HG03575 (cell line): ENCODE measurements around the gene PEPD.

Experiments
- ATAC-seq: cut with Tn5 transposase; IDR thresholded peaks from one replicate; pipeline ENCODE4 v1.9.1; 2021; ENCODE audit not compliant: unreplicated experiment, insufficient number of reproducible peaks, low FRiP score; ENCODE audit errors: extremely low read depth

Gene PEPD

DNA sequence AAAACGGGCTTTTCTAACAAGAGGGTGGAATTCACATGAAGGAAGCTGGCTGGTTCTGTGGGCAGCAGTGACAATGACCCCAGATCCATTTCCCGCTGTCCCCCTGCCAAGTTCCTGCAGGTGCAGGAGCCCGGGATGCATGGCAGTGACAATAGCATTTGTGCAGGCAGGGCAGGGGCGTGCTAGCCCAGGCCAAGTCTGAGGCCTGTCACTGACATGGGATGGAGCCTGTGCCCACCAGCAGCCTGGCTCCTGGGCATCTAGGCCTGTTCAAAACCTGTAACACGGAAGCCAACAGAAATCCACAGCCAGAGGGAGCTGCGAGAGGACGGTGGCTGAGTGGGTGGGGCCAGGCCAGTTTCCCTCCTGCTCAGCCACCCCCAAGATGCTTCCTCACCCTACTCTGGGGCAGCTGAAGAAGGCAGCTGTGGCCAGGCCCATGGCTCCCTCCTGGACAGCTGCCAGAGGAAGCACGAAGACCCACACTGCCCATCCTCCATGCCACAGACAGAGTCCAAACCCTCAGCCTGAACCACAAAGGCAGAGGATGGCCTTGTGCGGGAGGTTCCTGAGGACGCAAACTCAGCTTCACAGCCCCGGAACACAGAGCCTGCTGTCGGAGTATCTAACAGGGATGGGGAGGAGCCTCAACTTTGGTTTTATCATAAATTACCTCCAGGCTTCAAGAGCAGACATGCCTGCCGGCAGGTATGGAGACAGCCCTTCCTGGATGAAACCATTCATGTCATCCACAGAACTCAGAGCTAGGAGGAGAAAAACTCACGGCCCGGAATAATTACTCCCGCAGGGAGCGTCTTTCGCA, 74.0 kb downstream of the PEPD start:
- no peak for ATAC-seq

DNA sequence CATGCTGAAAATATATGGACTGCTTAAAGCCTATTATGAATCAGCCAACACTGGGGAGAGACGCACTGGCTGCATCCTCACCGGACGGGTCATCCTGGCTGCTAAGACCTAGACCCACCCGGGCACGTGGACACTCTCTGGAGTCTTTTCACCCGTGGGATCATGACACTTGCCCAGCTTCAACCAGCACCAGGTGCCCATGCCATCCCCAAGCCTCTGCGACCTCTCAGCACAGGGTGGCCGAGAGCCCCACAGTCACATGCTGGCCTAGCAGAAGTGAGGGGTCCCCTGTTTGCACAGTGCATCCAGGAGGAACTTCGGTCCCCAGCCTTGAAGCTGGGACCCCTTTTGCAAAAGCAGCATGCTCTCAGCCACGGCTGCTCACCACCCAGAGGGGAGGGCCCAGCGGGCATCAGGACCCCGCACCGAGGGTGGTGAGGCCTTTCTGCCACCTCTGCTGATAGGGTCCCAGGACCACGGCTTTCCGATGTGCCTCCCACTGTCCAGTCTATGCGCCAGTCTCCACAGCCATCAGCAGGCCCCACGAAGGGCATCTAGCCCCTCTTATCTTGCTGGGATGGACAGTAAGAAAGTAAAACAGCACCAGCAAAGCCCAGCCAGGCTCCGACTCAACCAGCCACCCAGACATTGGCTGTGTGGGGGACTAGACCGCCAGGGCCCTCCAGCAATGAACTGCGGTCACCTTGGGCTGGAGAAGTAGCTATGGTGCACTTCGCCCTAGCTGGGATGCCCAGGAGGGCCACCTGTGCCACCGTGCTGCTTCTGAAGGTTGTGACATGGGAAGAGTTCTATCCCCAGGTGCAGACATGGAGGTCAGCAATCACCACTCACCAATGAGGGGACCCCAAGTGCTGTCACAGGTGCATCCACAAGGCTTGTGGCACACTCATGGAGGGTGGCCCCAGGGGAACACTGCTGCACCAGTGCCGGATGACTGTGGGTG, 75.0 kb downstream of the PEPD start:
- no peak for ATAC-seq

DNA sequence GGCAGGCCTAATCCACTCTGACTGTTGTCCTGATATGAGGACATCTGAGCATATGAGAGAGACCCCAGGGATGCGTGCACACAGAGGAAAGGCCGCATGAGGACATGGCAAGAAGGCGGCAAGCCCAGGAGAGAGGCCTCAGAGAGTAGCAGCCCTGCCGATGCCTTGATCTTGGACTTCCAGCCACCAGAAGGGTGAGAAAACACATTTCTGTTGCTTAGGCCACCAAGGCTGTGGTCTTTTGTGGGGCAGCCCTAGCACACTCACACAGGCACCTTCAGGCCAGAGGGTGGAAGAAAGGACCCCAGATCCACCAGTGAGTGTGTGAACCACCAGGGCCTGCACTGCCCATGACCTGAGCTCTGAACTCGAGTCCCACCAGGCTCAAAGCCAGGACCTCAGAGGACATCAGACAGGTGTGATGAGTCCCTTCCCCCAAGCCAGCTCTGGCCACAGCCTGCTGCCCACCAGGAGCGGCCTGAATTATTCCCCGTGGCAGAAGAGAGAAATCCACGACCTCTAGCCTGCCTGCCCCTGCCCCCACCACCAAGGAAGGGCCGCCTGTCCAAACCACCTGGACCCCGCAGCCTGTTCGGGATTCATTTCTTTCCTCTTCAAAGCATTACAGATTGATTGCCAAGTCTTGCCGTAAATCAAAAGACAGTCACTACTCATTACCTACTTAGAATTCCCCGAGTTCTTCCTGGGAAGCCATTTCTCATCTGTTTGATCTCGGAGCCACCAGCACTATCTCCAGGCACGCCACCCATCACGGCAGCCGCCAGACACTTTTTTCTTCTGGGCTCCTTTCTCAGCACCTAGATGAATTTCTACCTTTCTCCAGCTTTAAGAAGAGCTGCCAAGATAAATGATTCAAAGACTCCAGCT, 75.9 kb downstream of the PEPD start:
- no peak for ATAC-seq

DNA sequence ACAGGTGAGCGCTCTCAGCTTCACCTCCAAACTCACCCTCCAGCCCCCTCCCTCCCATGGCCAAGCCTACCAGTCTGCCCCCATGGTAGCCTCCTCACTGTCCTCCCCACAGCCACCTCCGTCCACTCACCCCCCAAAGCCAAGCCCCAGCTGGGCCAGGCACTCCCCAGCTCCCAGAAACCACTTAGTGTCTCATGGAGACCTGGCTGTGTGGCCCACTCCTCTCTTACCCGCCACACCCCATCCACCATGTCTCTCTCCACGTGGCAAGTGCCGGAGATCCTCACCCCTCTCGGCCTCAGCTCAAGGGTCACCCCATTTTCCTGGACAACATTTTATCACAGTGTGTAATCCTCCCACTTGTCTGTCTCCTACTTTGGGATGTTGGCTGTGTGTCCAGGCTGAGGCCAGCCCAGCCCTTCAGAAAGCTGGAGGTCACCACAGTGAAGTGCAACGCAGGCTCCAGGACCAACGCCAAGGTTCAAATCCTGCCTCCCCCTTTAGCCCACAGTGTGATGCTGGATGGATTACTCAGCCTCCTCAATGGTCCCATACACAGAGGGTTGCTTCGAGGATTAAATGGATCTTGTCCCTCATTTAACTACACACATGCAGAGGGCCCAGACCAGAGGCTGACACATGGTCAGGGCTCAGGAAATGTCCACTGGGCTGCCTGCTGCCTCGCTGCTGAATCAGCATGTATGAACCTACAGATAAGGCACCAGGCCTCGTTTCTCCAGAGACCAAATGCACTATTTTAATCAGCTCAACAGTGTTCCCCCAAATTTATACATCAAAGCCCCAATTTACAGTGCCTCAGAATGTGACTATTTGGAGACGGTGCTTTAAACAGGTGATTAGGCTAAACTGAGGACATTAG, 76.8 kb downstream of the PEPD start:
- ATAC-seq, result no peak

DNA sequence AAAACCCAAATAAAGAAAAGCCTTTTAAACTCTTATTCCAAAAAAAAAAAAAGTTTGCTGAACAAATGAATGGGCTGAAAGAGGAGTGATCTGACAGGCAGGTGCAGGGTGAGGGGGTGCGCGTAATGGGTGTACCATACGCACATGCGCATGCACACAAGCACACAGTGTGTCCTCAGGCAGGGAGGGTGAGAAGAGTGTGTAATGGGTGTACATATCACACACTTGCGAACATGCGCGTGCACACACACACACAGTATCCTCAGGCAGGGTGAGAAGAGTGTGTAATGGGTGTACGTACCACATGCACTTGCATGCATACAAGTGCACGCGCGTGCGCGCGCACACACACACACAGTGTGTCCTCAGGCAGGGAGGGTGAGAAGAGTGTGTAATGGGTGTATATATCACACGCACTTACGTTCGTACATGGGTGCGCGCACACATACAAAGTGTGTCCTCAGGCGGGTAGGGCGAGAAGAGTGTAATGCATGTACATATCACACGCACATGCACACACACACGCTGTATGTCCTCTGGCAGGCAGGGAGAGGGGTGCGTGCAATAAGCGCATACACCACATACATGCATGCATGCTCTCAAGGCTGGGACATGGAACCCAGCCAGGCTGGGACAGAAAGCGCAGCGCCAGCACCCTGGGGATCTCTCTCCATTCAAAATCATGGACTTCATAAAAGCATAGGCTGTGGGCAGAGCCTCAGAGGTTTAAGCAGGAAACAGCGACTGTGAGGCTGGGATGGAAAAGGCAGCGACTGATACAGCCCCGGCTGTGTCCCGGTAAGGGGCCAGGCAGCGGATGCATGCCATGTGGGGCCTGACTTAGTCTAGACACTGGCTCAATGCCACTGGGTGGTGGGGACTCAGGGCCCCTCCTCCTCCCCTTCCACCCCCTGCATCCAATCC, 77.7 kb downstream of the PEPD start:
- ATAC-seq, result no peak

DNA sequence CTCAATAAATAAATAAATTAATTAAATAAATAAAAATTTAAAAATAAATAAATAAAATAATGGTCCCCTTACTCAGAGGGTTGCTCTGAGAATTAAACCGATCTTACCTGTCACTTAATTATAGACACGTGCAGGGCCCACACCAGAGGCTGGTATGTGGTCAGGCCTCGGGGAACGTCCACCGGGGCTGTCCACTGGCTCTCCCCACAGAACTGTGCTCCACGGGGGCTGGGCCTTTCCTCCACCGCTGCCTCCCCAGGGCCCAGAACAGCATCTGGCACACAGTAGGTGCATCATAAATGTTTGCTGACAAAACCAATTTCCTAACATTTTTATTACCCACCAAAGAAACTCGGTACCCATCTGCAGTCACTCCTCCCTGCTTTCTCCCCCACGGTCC, 78.9 kb downstream of the PEPD start:
- ATAC-seq, result no peak

DNA sequence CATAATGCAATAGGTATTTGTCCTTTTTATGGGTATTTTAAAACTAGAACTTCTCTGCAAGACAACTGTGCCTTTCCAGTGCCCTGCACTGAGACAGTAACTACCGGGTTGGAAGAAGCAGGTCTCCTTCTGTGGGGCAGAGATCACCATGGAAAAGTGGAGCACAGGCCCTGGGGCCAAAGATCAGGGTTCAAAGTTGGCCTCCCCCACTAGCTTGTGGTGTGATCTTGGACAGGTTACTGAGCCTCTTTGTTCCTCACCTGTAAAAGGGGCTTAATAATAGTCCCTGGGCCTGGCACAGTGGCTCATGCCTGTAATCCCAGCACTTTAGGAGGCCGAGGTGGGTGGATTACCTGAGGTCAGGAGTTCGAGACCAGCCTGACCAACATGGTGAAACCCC, 79.8 kb downstream of the PEPD start:
- no peak for ATAC-seq

DNA sequence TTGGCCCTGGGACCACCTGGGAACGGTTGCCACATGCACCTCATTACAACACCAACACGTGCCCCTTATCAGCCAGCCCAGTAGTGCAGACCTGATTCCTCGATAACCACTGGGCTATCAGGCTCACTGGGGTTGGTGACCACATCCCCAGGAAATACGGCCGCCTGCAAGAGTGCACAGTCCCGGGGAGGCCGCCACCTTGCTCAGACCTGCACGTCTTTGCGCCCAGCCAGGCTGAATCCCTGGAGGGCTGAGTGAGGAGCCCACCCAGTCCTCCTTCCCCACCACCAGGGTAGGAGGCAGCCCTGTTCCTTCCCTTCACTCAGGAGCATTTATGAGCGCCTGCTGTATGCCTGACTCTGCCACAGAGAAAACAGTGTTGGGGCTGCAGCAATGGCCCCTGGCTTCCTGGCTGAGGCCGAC, 80.3 kb downstream of the PEPD start:
- ATAC-seq, result no peak

DNA sequence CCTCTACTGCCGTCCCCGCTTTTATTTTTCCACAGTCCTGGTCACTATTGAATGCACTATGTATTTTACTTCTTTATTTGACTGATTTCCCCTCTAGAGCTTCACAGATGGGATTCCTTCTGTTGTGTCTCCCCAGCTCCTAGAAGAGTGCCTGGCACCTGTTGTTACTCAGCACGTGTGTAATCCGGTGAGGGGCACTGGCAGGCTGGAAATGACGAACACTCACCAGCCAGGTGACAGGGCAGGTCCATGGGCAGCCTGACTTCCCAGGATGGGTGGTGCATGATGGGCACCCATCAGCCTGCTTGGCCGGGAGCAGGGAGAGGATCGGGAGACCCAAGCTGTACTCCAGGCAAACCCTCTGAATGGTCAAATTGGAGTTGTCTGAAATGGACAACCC, 80.9 kb downstream of the PEPD start:
- no peak for ATAC-seq

DNA sequence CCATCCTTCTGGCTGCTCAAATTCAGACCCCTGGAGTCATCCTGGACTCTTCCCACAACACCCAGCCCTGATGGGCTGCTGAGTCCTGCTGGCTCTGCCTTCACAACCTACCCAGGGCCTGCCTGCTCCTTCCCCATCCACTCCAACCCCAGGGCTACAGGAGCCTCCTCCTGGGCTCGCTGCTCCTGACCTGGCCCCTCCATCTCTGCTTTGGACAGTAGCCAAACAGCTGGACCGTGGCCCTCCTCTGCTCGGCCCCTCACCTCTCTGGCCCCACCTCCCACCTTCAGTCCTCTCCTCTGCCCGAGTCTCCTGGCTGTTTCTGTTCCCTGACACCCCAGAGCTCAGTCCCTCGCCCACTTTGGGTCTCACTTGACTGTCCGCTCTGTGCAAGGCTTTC, 81.3 kb downstream of the PEPD start:
- ATAC-seq, result no peak

DNA sequence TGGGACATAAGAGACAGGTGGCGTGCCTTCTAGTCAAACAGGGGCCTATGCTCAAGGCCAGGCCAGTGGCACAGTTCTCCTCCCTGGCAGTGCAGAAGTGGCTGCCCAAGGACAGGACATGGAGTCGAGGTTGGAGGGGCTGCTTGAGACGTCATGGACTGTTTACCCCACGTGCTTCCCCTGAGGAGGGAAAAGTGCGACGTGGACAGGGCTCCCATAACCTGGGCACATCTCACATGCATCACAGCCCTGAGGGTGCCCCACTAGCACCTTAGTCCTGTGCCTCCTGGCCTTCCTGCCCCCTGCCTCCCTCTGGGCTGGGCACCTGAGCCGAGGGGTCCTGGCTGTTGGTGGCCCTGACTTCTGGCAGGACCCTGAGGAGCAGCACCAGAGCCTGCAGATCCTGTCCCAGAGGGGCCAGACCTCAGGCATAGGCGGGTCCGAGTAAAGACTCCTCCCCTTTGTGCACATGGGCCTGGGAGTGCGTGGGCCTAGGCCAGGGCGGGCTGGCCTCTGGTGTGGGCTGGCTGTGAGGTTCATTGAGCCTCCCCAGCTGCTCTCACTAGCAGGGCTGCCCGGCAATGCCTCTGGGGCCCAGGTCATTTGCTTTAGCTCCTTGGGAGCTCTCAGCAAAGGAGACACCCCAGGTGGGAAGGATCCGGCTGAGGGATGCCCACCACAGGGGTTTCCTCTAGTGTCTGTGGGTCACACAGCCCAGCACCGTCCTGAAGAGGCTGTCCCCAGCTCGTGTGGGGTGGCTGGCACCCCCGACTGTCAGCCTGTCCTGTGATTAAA, 82.4 kb downstream of the PEPD start:
- ATAC-seq, result no peak

DNA sequence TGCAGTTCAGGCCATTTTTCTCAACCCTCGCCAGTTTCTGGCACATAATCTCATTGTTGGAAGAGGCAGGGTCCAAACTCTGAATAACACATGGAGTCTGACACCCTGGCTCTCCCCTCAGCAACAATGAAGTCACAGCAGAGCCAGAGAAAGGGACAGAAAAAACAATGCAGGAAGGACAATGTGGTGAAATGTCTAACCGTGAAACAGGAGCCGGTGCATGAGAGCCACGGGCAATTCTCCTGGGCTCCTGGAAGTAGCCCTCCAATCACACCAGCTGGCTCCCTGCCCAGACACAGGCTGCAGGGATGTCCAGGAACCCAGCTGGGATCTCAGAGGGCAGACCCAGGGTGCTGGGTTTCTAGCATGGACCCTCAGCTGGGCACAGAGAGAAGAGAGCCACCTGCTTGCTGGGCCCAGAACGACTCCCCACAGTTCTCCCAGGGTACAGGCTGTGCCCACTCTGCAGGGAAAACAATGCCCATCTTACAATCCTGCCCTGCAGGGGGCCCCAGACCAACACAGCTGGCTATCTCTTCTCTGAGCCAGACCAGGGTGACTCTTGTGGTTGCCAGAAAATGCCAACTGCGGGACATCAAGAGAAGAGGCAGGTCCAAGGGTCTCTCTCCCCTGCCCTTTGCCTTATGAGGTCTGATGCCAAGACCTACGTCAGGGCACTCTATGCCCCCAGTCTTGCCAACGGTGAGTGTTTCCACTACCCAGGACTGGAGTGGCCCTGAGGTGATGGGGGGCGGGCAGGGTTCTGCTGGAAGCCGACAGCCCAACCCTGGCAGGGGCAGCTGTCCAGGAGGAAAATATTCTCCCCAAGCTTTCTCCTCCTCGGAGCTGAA, 83.5 kb downstream of the PEPD start:
- no peak for ATAC-seq

DNA sequence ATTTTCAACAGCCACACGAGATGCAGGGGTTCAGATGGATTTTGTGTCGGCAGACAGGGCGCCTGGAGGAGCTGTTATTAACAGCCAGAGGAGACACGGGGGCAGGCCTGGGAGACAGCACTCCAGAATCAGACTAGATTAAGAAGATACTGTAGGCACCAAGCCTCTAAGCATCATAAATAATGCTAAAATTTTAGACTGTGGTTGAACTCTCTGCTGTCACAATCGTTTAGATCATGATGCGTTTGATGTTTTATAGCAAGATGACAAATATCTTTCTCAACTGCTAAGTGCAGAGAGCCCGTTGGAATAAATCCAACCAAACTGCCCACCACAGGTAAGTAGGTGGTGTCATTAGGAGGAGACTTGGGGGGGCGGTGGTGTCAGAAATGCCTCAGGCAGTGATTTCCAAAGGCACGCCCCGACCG, 84.2 kb downstream of the PEPD start:
- no peak for ATAC-seq

DNA sequence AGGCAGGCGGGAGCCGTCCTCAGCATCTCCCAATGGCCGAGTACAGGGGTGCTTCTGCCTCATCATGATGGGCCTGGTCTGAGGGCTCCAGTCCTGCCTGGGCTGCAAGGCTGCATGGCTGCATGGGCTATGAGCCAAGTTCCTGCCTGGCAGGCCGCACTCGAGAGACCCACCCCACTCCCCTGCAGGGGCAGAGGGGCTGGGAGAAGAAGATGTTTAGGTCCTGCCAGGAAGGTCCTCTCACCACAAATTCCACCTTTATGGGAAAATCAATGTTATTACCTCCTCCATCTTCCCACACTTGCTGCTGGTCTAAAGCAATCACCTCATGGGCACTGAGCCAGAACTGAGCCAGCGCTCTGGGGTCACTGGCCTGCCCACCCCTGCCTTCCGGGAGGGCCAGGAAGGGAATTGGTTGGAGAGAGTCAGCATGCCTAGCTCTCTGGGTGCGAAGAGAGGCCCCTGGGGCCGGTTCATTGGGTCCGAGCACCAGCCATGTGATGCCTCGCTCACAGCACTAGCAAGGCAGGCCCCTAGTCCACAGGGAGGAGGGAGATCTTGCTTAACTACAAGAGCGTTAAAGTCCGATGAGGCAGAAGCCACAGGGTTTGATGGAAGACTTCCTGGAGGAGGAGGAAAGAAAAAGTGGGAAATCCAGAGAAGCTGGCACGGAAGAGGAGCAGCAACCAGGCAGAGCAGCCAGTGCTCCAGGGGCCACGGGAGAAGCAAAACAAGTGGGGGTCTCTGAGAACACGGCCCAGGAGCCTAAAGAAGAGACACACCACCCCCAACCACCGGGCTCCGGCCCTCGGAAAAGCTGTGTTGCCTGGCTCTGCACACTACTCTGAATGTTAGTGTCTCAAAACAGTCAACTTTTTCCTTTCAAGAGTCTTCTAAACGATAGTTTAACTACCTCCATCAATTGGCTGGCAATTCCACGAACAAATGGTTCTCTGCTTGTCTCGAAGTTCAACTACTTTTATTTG, 84.9 kb downstream of the PEPD start:
- ATAC-seq, result no peak
